Activated naive CD8-positive, alpha-beta T cell (primary cell): ENCODE data around the gene SPATA46.
"Not testable (repeated sequence)": the region's sequence is repeated elsewhere in the genome, so short reads cannot be mapped to it uniquely, and the experiment has no call there.

Experiments used
- H3K27ac Mint-ChIP-seq: one replicate; pipeline ENCODE4 v1.8.0; 2021; ENCODE audit warnings: mixed read lengths
- H3K27me3 Mint-ChIP-seq: one replicate; pipeline ENCODE4 v1.8.0; 2021; ENCODE audit warnings: mixed read lengths
- H3K36me3 Mint-ChIP-seq: one replicate; pipeline ENCODE4 v1.8.0; 2021; ENCODE audit warnings: mixed read lengths
- H3K4me1 Mint-ChIP-seq: one replicate; pipeline ENCODE4 v1.8.0; 2021; ENCODE audit warnings: low read depth, mixed read lengths
- H3K4me3 Mint-ChIP-seq: one replicate; pipeline ENCODE4 v1.8.0; 2021; ENCODE audit warnings: mild to moderate bottlenecking, mixed read lengths
- H3K9me3 Mint-ChIP-seq: one replicate; pipeline ENCODE4 v1.8.0; 2021; ENCODE audit warnings: low read depth, mixed read lengths

Gene SPATA46

GRCh38 chr1:162360237-162360873 lies 16.3 kb downstream of the SPATA46 start:
- no peak overlapping the region for H3K27ac Mint-ChIP-seq
- no peaks in the 10 kb centered on the region for H3K36me3 Mint-ChIP-seq
- no peaks in the 10 kb centered on the region for H3K9me3 Mint-ChIP-seq
- peaks cover 1% of the 10 kb centered on the region for H3K27me3 Mint-ChIP-seq
- no peaks in the 10 kb centered on the region for H3K4me1 Mint-ChIP-seq
- H3K4me3 Mint-ChIP-seq: no peak overlapping the region

DNA sequence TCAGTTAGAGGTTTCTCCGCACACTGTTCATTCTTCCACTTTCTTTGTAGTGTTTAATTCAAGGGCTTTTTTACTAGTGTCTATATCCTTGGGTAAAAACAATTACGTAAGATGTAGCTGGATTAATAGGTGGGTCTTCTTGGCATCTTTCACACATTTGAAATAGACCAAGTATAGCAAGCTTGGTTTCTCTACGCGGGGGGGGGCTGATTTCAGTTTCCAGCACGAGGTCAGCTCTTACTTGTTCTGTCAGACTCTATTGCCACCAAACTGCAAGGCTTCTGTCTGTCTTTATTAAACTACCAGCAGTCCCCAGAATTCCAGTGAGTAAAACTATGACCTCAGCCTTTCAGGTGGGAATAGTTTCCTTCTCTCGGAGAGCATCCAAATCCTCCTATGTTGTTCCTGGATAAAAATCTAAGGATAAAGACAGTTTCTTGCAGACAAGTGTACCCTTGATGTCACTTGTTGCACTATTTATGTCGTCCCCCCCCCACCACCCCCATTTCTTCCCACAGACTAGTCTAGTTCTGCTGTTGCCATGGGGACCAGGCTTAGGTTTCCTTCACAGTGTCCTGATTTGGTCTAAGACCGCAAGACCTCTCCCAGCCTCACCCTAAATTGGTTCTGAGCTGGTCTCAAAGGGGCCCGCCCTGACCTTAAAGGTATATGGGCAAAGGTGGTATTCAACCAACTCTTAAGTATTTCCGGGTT lies 17.0 kb downstream of the SPATA46 start:
- no peaks in the 10 kb centered on the region for H3K9me3 Mint-ChIP-seq

DNA sequence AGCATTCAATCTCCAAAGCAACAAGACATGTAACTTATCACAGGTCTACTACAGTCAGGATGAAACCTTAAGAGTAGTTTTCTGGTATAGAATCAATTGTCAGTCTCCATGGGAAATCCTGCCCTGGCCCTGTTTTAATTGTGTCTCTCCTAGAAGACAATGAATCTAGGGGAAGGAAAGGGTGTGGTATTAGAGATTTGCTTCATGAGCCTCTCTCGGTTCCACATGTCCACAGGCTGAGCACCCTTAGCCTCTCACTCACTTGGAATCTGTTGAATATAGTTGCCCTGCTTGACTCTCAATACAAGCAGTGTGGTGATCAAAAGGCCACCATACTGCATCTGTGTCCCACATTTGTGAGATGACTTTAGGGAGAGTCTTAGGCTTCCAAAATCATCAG lies 17.7 kb downstream of the SPATA46 start:
- Mint-ChIP-seq H3K4me3 (no peak overlapping the region), H3K27ac (no peak overlapping the region), H3K27me3 (peaks cover 1% of the 10 kb centered on the region), H3K36me3 (no peaks in the 10 kb centered on the region), H3K4me1 (no peaks in the 10 kb centered on the region), H3K9me3 (no peaks in the 10 kb centered on the region)

More for the DNA sequence above, 17.0 kb downstream of the SPATA46 start:
- Mint-ChIP-seq H3K4me3 (no peak overlapping the region), H3K36me3 (no peaks in the 10 kb centered on the region), H3K4me1 (no peaks in the 10 kb centered on the region), H3K27ac (no peak overlapping the region), H3K27me3 (peaks cover 1% of the 10 kb centered on the region)

DNA sequence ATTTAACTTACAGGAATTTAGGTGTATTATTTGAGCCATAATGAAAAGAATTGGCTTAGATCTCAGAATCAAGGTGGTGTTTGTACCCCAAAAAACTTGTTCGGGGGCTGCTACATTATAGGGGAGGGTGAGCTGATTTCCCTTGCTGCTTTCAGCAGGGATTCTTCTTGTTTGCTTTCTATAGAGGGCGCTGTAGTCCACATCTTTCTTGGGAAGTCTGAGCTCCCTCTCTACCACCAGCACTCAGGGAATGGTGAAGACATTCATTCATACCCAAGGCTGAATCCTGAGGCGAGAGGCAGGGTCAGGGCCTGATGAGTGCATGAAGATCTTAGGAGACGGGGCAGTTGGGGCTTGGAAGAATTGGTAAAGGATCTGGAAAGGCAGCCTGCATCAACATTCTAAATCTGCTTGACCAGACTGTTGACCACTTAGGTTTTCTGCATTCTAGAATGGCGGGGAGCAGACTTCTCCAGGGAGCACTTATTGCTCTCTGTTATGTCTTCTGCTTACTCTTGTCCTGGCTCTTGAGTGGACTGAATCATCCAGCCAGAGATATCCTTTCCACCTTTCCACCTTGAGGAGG lies 18.9 kb downstream of the SPATA46 start:
- Mint-ChIP-seq H3K9me3 (no peaks in the 10 kb centered on the region), H3K4me3 (no peak overlapping the region), H3K27me3 (peaks cover 1% of the 10 kb centered on the region), H3K36me3 (no peaks in the 10 kb centered on the region), H3K4me1 (no peaks in the 10 kb centered on the region), H3K27ac (no peak overlapping the region)

DNA sequence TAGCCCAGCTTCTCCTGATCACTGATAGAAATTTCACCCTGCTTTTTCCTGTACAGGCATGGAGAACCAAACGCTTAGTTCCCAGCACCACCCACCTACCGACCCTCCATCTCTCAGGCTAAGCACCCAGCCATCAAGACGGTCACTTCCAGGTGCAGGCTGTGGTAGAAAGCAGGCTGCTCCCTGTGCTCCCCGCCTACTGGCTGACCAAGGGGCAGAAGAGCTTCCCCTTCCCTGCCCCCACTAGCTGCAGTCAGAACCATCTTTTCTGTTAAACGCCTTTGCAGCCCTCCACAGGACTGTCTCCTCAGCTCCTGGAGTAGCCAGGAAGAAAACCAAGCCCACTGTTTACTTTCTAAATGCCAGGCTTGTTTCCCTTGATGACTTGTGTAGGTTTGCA lies 23.0 kb downstream of the SPATA46 start:
- Mint-ChIP-seq H3K4me1 (no peaks in the 10 kb centered on the region), H3K36me3 (no peaks in the 10 kb centered on the region), H3K9me3 (no peaks in the 10 kb centered on the region), H3K27me3 (peaks cover 1% of the 10 kb centered on the region), H3K27ac (no peak overlapping the region), H3K4me3 (no peak overlapping the region)

GRCh38 chr1:162353078-162353477 lies 23.6 kb downstream of the SPATA46 start:
- H3K27me3 Mint-ChIP-seq: peaks cover 3% of the 10 kb centered on the region
- no peaks in the 10 kb centered on the region for H3K4me1 Mint-ChIP-seq
- H3K4me3 Mint-ChIP-seq: no peak overlapping the region
- no peaks in the 10 kb centered on the region for H3K9me3 Mint-ChIP-seq
- no peak overlapping the region for H3K27ac Mint-ChIP-seq
- no peaks in the 10 kb centered on the region for H3K36me3 Mint-ChIP-seq

GRCh38 chr1:162351874-162352273 lies 24.8 kb downstream of the SPATA46 start:
- H3K27ac Mint-ChIP-seq, H3K36me3 Mint-ChIP-seq, H3K4me3 Mint-ChIP-seq, H3K27me3 Mint-ChIP-seq, H3K9me3 Mint-ChIP-seq, H3K4me1 Mint-ChIP-seq: not testable (repeated sequence)

DNA sequence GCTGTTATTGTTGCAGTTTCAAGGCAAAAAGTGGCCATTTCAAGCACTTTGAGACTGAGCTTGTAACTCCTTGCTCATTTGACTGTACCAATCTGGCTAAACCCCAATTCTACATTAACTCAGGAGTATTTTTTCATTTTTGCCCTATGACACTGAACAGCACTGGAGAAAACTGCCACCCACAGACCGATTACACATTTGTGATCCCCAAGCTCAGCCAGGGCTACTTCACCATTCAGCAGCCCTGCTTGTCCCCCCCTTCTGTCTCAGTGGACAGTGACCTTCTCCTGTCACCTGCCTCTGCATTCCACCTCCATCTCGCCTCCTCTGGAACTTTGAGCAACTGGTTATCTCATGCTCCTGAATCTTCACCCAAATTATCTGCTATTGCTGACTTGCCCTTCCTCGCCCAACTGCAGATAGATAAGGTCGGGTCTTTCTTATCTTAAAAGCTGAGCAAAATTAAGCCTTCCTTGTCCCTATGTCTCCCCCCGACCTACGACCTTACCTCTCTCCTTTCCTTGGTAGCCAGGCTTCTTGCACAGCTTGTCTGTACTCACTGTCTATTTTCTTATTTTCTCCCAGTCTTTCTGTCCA lies 25.3 kb downstream of the SPATA46 start:
- H3K27me3 Mint-ChIP-seq: peaks cover 2% of the 10 kb centered on the region
- no peaks in the 10 kb centered on the region for H3K9me3 Mint-ChIP-seq
- H3K4me1 Mint-ChIP-seq: no peaks in the 10 kb centered on the region
- H3K27ac Mint-ChIP-seq: no peak overlapping the region
- H3K4me3 Mint-ChIP-seq: no peak overlapping the region
- no peaks in the 10 kb centered on the region for H3K36me3 Mint-ChIP-seq

DNA sequence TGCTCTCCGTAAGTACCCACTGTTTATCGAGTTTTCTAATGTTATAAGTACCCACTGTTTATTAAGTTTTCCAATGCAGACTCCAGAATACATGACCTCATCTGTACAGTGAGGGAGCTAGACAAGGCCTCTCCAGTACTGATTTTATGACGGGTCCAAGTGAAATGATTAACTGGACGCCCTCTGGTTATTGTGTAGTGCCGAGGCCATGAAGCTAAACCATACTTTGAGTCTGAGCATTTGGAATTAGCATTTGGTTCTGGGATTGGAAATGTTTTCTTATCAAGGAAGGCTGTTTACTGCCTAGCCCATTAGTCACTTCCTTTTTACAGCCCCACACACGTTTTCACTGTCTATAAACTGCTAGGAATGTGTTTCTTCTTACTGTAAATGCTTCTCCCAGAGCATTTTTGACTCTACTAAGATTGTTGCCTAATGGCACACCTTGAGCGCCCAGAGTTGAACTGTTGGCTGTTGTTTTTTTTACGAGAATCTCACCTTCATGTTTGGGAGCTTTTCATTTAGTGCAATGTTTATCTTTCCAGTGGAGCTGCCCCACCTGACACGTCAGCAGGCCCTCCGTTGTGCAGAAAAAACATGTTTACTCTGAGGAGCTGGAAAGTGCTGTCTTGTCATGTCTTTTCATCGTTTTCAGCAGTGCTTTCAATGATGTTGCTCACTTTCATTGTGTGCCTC lies 26.9 kb downstream of the SPATA46 start:
- Mint-ChIP-seq H3K36me3 (no peaks in the 10 kb centered on the region), H3K4me1 (no peaks in the 10 kb centered on the region), H3K9me3 (no peaks in the 10 kb centered on the region), H3K4me3 (no peak overlapping the region), H3K27ac (no peak overlapping the region), H3K27me3 (peaks cover 2% of the 10 kb centered on the region)

DNA sequence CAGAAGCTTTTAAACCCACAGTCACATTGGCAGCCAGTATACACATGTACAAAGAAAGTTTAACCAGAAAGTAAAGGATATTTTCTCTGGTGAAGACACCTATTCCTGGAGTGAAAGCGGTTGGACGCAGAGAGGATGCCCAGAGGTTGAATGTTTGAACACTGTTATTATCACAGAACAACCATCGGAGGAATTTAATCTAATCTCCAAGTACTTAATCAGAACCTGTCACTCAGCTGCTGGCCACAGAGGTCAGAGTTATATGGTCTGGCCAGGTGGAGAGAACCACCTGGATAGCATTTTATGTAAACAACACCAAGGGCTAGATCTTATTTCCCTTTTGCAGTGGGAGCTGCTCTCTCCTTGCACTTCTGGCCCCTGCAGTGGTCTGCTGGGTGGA lies 29.4 kb downstream of the SPATA46 start:
- Mint-ChIP-seq H3K36me3 (no peaks in the 10 kb centered on the region), H3K9me3 (no peaks in the 10 kb centered on the region), H3K4me1 (no peaks in the 10 kb centered on the region), H3K27me3 (peaks cover 2% of the 10 kb centered on the region), H3K27ac (no peak overlapping the region), H3K4me3 (no peak overlapping the region)

- no peaks in the 10 kb centered on the region for H3K9me3 Mint-ChIP-seq
- H3K4me3 Mint-ChIP-seq: no peak overlapping the region
- no peak overlapping the region for H3K27ac Mint-ChIP-seq
- H3K4me1 Mint-ChIP-seq: no peaks in the 10 kb centered on the region
- H3K27me3 Mint-ChIP-seq: peaks cover 2% of the 10 kb centered on the region
- no peaks in the 10 kb centered on the region for H3K36me3 Mint-ChIP-seq
Observed at GRCh38 chr1:162343470-162343869, 33.2 kb downstream of the SPATA46 start.

- peaks cover 3% of the 10 kb centered on the region for H3K27me3 Mint-ChIP-seq
- H3K36me3 Mint-ChIP-seq: no peaks in the 10 kb centered on the region
- no peaks in the 10 kb centered on the region for H3K9me3 Mint-ChIP-seq
- H3K4me3 Mint-ChIP-seq: no peak overlapping the region
- H3K4me1 Mint-ChIP-seq: no peaks in the 10 kb centered on the region
- no peak overlapping the region for H3K27ac Mint-ChIP-seq
Observed at GRCh38 chr1:162342452-162342983, 34.1 kb downstream of the SPATA46 start.

DNA sequence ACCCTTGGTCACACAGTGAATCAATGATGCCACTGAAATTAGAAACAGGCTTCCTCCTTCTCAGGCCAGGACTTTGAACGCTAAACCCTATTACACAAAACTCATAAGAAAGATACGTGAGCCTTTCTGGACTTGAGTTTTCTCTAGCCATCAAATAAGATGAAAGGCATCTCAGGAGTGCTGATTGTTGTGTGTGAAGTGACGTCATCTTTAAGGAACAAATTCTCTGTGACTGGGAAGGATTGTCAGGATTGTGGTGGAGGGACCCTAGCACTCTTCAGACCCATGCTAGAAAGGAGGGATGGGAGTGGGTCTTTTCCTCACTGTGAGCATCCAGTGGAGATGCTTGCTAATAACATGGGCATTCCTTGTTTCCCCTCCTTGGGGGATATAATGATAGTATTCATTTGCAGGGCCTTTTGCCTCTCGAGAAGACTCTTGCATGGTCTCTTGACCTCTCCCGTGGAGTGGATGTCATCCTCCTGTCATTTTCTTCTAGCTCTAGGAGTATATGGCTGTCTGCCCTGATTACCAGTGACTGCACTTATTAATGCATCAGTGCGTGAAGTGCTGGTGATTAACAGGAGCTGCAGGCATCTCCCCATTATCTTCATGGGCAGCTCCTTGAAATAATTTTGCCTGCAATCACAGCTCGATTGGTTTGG lies 39.9 kb downstream of the SPATA46 start:
- Mint-ChIP-seq H3K36me3 (no peaks in the 10 kb centered on the region), H3K4me3 (no peak overlapping the region), H3K4me1 (no peaks in the 10 kb centered on the region), H3K9me3 (no peaks in the 10 kb centered on the region), H3K27me3 (peaks cover 8% of the 10 kb centered on the region), H3K27ac (no peak overlapping the region)

- Mint-ChIP-seq H3K4me1 (no peaks in the 10 kb centered on the region), H3K27ac (no peak overlapping the region), H3K36me3 (no peaks in the 10 kb centered on the region), H3K9me3 (no peaks in the 10 kb centered on the region), H3K4me3 (no peak overlapping the region), H3K27me3 (peaks cover 6% of the 10 kb centered on the region)
Observed at GRCh38 chr1:162335126-162335525, 41.5 kb downstream of the SPATA46 start.
